ENCODE data around the gene UBTF.

Gene UBTF

GRCh38 chr17:44214230-44214494 lies 5.3 kb downstream of the UBTF start:
- no peak for DNase-seq (ENCODE audit: low read depth)
- no peak for TF ChIP-seq CTCF (IDR thresholded peaks at IDR 0.05; ENCODE audit: control insufficient read depth, extremely low read depth, insufficient read depth)
- no peak overlapping the region for H3K4me3 ChIP-seq (ENCODE audit: low read depth, low read length)

DNA sequence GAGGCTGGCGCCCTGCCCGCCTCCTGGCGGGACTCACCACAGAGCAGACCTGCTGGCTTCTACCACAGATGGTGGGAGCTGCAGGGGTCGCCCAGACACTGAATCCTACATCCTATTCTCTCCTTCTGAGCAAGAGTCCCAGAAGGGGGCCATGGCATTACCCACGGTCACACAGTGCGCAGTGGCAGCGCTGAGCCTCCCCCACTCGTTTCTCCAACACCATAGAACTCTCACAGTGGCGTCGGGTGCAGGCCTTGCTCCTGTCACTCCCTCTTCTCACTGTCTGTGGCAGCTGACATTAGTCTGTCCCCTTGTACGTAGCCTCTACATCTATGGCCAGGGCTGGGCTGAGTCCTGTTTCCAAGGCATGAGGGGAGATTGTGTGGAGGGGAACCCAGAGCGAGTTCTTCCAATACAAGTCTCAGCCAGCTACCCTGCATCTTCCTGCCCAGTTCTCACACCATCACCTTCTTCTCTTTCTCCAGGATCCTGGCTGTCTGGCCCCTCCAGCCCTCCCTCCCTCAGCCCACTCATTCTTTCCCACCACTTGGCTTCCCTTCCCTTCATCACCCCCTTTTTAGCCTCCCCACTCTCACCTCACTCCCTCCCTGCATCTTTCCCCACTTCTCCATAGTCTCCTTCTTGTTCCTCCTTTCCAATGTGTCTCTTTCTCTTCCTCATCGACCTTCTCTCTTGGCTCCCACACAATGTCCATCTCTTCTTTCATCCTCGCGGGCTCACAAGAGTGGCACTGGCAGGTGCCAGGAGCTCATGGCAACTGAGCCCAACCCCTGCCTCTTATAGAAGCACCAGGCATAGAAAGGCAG lies 5.9 kb downstream of the UBTF start:
- TF ChIP-seq CTCF (IDR thresholded peaks at IDR 0.05; ENCODE audit: control insufficient read depth, extremely low read depth, insufficient read depth), result no peak
- no peak overlapping the region for H3K4me3 ChIP-seq (ENCODE audit: low read depth, low read length)
- DNase-seq (ENCODE audit: low read depth), result no peak

DNA sequence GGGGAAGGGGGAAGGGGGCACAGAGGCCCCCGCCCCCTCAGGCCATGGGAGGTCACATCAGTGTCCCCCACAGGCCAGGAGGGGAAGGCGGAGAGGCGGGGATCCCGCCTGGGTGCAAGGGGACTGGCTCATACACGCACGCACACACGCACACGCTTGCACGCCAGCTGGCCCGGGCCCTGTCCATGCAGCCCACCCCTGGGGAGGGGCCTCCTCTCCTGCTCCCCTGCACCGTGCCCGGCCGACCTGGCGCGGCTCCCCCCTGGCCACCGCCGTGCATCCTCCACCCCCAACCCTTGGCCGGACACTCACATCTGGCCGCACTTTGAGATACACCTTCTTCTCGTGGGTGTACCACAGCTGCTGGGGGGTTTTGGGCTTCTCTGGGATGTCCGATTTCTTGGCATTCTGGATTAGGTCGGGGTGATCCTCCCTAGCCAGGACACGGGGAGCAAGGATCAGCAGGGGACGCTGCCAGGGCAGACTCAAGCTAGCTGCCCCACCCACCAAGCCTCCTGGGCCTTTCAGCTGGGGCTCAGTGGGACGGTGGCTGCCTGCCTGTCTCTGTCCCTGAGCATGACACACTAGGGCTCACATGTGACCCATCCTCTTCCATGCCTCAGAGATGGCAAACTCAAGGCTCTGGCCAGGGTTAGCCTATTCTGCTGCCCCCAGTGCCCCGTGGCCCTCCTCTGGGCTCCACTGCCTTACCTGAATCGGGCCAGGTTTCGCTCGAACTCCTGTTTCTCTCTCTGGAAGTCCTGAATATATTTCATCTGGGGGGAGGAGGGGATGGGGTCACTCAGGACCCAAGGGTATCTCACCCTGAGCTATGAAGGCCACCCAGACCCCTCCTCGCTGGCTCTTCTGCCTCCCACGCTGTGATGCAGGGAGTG lies 6.7 kb downstream of the UBTF start:
- DNase-seq (ENCODE audit: low read depth), result no peak
- TF ChIP-seq CTCF (IDR thresholded peaks at IDR 0.05; ENCODE audit: control insufficient read depth, extremely low read depth, insufficient read depth), result no peak
- H3K4me3 ChIP-seq (ENCODE audit: low read depth, low read length), result no peak overlapping the region

GRCh38 chr17:44211281-44212265 lies 7.9 kb downstream of the UBTF start:
- TF ChIP-seq CTCF (IDR thresholded peaks at IDR 0.05; ENCODE audit: control insufficient read depth, extremely low read depth, insufficient read depth), result no peak
- H3K4me3 ChIP-seq (ENCODE audit: low read depth, low read length), result no peak overlapping the region
- no peak for DNase-seq (ENCODE audit: low read depth)

DNA sequence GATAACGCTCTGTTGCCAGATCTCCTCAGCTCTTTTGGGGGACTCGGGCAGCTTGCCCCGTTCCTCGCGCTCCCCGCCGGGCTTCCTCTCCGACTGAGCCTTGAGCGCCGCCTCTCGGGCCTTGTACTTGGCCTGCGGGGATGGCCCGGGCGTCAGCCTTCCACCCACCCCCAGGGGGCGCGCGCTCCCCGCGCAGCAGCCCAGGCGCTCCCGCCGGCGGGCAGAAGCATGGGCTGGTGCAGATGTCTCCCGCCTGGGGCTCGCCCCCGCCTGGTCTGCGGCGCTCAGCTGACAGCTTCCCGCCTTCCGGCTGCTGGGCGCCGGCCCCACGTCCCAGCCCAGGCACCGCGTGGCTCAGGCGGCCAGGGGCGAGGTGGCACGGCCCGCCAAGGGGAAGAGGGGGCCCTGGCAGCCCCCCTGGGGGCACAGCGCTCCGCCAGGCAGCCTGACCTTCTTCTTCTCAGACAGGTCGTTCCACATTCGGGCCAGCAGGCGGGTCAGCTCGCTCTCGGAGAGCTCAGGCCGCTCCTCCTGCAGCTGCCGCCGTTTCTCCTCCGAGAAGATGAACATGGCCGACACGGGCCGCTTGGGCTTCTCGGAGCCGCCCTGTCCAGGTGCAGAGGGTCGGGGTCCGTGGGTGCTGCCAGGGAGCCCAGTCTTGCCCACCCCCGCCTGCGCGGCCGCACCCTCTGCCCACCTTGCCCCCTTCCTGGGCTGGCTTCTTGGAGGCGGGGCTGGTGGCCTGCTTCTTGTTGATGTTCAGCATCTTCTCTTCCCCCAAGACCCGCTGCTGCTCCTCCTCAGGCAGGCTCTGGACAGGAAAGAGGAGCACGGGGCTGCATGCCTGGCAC lies 8.9 kb downstream of the UBTF start:
- no peak overlapping the region for H3K4me3 ChIP-seq (ENCODE audit: low read depth, low read length)
- no peak for TF ChIP-seq CTCF (IDR thresholded peaks at IDR 0.05; ENCODE audit: control insufficient read depth, extremely low read depth, insufficient read depth)
- DNase-seq (ENCODE audit: low read depth), result no peak

Data from LNCaP clone FGC (cell line).